Measurements from ENCODE around the gene TNS3.

- TF ChIP-seq SNIP1 (IDR thresholded peaks at IDR 0.05; ENCODE audit: low read depth) = no peak
- no peak for TF ChIP-seq CTCF (IDR thresholded peaks at IDR 0.05 in 2 of 3, conservative IDR thresholded peaks at IDR 0.05 in 1 of 3; ENCODE audit: insufficient read depth in 2 of 3, low read depth in 1 of 3, low read length in 3 of 3)
- TF ChIP-seq HES1 (IDR thresholded peaks at IDR 0.05; ENCODE audit: low read depth) = no peak
- no peak for TF ChIP-seq HMG20A (CRISPR knock-in tag; conservative IDR thresholded peaks at IDR 0.05)
- TF ChIP-seq FOXK1 (CRISPR knock-in tag; IDR thresholded peaks at IDR 0.05; ENCODE audit: borderline replicate concordance) = no peak
- TF ChIP-seq CEBPG (CRISPR knock-in tag; IDR thresholded peaks at IDR 0.05) = no peak
- TF ChIP-seq CEBPG (tag; conservative IDR thresholded peaks at IDR 0.05 in 1 of 2, IDR thresholded peaks at IDR 0.05 in 1 of 2) = no peak
- TF ChIP-seq BHLHE40 (IDR thresholded peaks at IDR 0.05; ENCODE audit: low read length) = no peak
- no peak for TF ChIP-seq REST (IDR thresholded peaks at IDR 0.05; ENCODE audit: borderline replicate concordance)
- no peak for TF ChIP-seq REST (CRISPR knock-in tag; IDR thresholded peaks at IDR 0.05; ENCODE audit: low read depth)
- TF ChIP-seq TARDBP (IDR thresholded peaks at IDR 0.05) = no peak
- TF ChIP-seq ZNF24 (IDR thresholded peaks at IDR 0.05) = no peak
- no peak for TF ChIP-seq ATF6 (CRISPR knock-in tag; IDR thresholded peaks at IDR 0.05)
- no peak for TF ChIP-seq CREB1 (IDR thresholded peaks at IDR 0.05)
- TF ChIP-seq CREB1 (CRISPR knock-in tag; IDR thresholded peaks at IDR 0.05) = no peak
These were observed 87.7 kb downstream of the TNS3 start for GRCh38 chr7:47493976-47494911.
